Activated CD4-positive, alpha-beta T cell treated with anti-CD3 and anti-CD28 coated beads for 36 hours (primary cell): ENCODE data around the gene GLI3. TPM values are rescaled to one million over a fixed set of nuclear protein-coding genes. Genes with fewer than 3 reads are reported as not detected.

ENCODE experiments used
- ATAC-seq: fragments of 200-7000 bp; cut with Tn5 transposase; one replicate; pipeline ENCODE4 v1.10.0; 2021; ENCODE audit warnings: mild to moderate bottlenecking, moderate library complexity
- CTCF ChIA-PET: fragments of 350-600 bp; sonication (Branson Sonifier 250); formaldehyde crosslinking; loops from one replicate; lab custom pipeline; 2021; ENCODE audit warnings: antibody characterized with exemption; lab: Charles Lee
- POLR2A ChIA-PET: fragments of 350-600 bp; sonication (Branson Sonifier 250); formaldehyde crosslinking; loops from one replicate; lab custom pipeline; 2021; ENCODE audit warnings: antibody characterized with exemption, inconsistent platforms; lab: Charles Lee
- DNase-seq: peaks from one replicate; pipeline ENCODE4 v3.0.0-alpha.2; 2020
- H3K27ac Mint-ChIP-seq: one replicate; pipeline ENCODE4 v1.8.0; 2021; ENCODE audit warnings: mixed read lengths
- H3K27me3 Mint-ChIP-seq: one replicate; pipeline ENCODE4 v1.8.0; 2021; ENCODE audit warnings: mixed read lengths
- H3K36me3 Mint-ChIP-seq: one replicate; pipeline ENCODE4 v1.8.0; 2021; ENCODE audit warnings: low read depth, mixed read lengths
- H3K4me1 Mint-ChIP-seq: one replicate; pipeline ENCODE4 v1.8.0; 2021; ENCODE audit warnings: mixed read lengths
- H3K4me3 Mint-ChIP-seq: one replicate; pipeline ENCODE4 v1.8.0; 2021; ENCODE audit warnings: mild to moderate bottlenecking, moderate library complexity, mixed read lengths
- H3K9me3 Mint-ChIP-seq: one replicate; pipeline ENCODE4 v1.8.0; 2021; ENCODE audit warnings: low read depth, mixed read lengths
- intact Hi-C, 2 experiments: fragments of 100-400 bp; cut with DNase I in 1 of 2; cut with micrococcal nuclease in 1 of 2; formaldehyde crosslinking; loops; one replicate each; pipeline versions ENCODE4 v1.14.2 to v1.15.1; 2022 to 2024; cut with DNase I, micrococcal nuclease
- total RNA-seq, 2 experiments: library from RNA; stranded (reverse); gene quantifications; one replicate each; pipeline ENCODE4 v1.2.3, GENCODE V29; 2021

Gene GLI3
- total RNA-seq, 2 experiments from 2014 or later: 0.18 to 0.30 TPM

GRCh38 chr7:41999736-42000283, 237.2 kb downstream of the GLI3 start:
- no peak overlapping the region for H3K4me3 Mint-ChIP-seq
- H3K27me3 Mint-ChIP-seq: peaks cover 4% of the 10 kb centered on the region
- ChIA-PET POLR2A (no interaction called here), CTCF (interaction anchor here (0.9 kb wide), 1 partner anchor 15 kb away, joined by 4 read pairs; no protein-coding TSS in a partner anchor)
- no peak overlapping the region for H3K27ac Mint-ChIP-seq
- no peaks in the 10 kb centered on the region for H3K4me1 Mint-ChIP-seq
- no peaks in the 10 kb centered on the region for H3K36me3 Mint-ChIP-seq
- DNase-seq (no peak), ATAC-seq (no peak)
- no peaks in the 10 kb centered on the region for H3K9me3 Mint-ChIP-seq
- intact Hi-C loops: no loop called here

- DNase-seq (no peak), ATAC-seq (no peak)
- Mint-ChIP-seq H3K4me3 (no peak overlapping the region), H3K9me3 (no peaks in the 10 kb centered on the region), H3K4me1 (no peaks in the 10 kb centered on the region), H3K27ac (no peak overlapping the region), H3K36me3 (no peaks in the 10 kb centered on the region), H3K27me3 (peaks cover 4% of the 10 kb centered on the region)
- intact Hi-C loops: no loop called here
- ChIA-PET CTCF (interaction anchor here (0.7 to 1.3 kb wide), 2 partner anchors 16 to 57 kb away, joined by 3 to 4 read pairs; no protein-coding TSS in a partner anchor), POLR2A (no interaction called here)
Measured at GRCh38 chr7:41998041-41998440, 239.0 kb downstream of the GLI3 start.

- Mint-ChIP-seq H3K9me3 (no peaks in the 10 kb centered on the region), H3K4me1 (no peaks in the 10 kb centered on the region), H3K36me3 (no peaks in the 10 kb centered on the region), H3K4me3 (no peak overlapping the region), H3K27ac (no peak overlapping the region), H3K27me3 (peaks cover 4% of the 10 kb centered on the region)
- ChIA-PET POLR2A (no interaction called here), CTCF (interaction anchor here (0.8 to 1.2 kb wide), 2 partner anchors 14 to 57 kb away, joined by 3 to 4 read pairs; no protein-coding TSS in a partner anchor)
- intact Hi-C loops: no loop called here
- ATAC-seq (no peak), DNase-seq (no peak)
Measured at GRCh38 chr7:41997151-41997550, 239.9 kb downstream of the GLI3 start.

GRCh38 chr7:41996381-41997035, 240.5 kb downstream of the GLI3 start:
- intact Hi-C loops: no loop called here
- no peaks in the 10 kb centered on the region for H3K9me3 Mint-ChIP-seq

GRCh38 chr7:41995632-41996271, 241.3 kb downstream of the GLI3 start:
- DNase-seq (no peak), ATAC-seq (no peak)
- POLR2A ChIA-PET: no interaction called here
- no peak overlapping the region for H3K27ac Mint-ChIP-seq
- no peaks in the 10 kb centered on the region for H3K36me3 Mint-ChIP-seq
- intact Hi-C loops: no loop called here
- peaks cover 8% of the 10 kb centered on the region for H3K27me3 Mint-ChIP-seq
- H3K9me3 Mint-ChIP-seq: no peaks in the 10 kb centered on the region
- no peaks in the 10 kb centered on the region for H3K4me1 Mint-ChIP-seq
- no peak overlapping the region for H3K4me3 Mint-ChIP-seq
- CTCF ChIA-PET: interaction anchor here (1.2 kb wide), 1 partner anchor 12 kb away, joined by 3 read pairs; no protein-coding TSS in a partner anchor

More at GRCh38 chr7:41996381-41997035, 240.5 kb downstream of the GLI3 start:
- H3K4me3 Mint-ChIP-seq: no peak overlapping the region
- POLR2A ChIA-PET: no interaction called here
- ATAC-seq (no peak), DNase-seq (no peak)
- H3K27ac Mint-ChIP-seq: no peak overlapping the region
- CTCF ChIA-PET: interaction anchor here (1.2 kb wide), 1 partner anchor 13 kb away, joined by 3 read pairs; no protein-coding TSS in a partner anchor
- peaks cover 7% of the 10 kb centered on the region for H3K27me3 Mint-ChIP-seq
- no peaks in the 10 kb centered on the region for H3K36me3 Mint-ChIP-seq
- no peaks in the 10 kb centered on the region for H3K4me1 Mint-ChIP-seq

GRCh38 chr7:41994746-41995110, 242.3 kb downstream of the GLI3 start:
- ChIA-PET POLR2A (no interaction called here), CTCF (no interaction called here)
- intact Hi-C loops: no loop called here
- Mint-ChIP-seq H3K9me3 (no peaks in the 10 kb centered on the region), H3K27ac (no peak overlapping the region), H3K27me3 (peaks cover 6% of the 10 kb centered on the region), H3K4me1 (no peaks in the 10 kb centered on the region), H3K36me3 (no peaks in the 10 kb centered on the region), H3K4me3 (no peak overlapping the region)
- DNase-seq: no peak
- ATAC-seq: no peak

GRCh38 chr7:41994036-41994745, 242.8 kb downstream of the GLI3 start:
- Mint-ChIP-seq H3K4me1 (no peaks in the 10 kb centered on the region), H3K4me3 (no peak overlapping the region), H3K36me3 (no peaks in the 10 kb centered on the region), H3K9me3 (no peaks in the 10 kb centered on the region), H3K27me3 (peaks cover 4% of the 10 kb centered on the region), H3K27ac (no peak overlapping the region)
- no peak for ATAC-seq
- ChIA-PET POLR2A (no interaction called here), CTCF (no interaction called here)
- no peak for DNase-seq
- intact Hi-C loops: no loop called here

GRCh38 chr7:41992881-41993867, 243.8 kb downstream of the GLI3 start:
- H3K9me3 Mint-ChIP-seq: no peaks in the 10 kb centered on the region
- no peak for DNase-seq
- ATAC-seq: no peak
- H3K27me3 Mint-ChIP-seq: peaks cover 4% of the 10 kb centered on the region
- H3K4me3 Mint-ChIP-seq: no peak overlapping the region
- no peak overlapping the region for H3K27ac Mint-ChIP-seq
- no peaks in the 10 kb centered on the region for H3K4me1 Mint-ChIP-seq
- CTCF ChIA-PET: interaction anchor here (0.7 kb wide), 1 partner anchor 291 kb away, joined by 3 read pairs; the partner anchor contains the start of gene INHBA
- intact Hi-C loops: no loop called here
- H3K36me3 Mint-ChIP-seq: no peaks in the 10 kb centered on the region
- POLR2A ChIA-PET: no interaction called here

GRCh38 chr7:41984888-41985287, 252.1 kb downstream of the GLI3 start:
- no peaks in the 10 kb centered on the region for H3K4me1 Mint-ChIP-seq
- intact Hi-C loops: no loop called here
- H3K4me3 Mint-ChIP-seq: no peak overlapping the region
- H3K9me3 Mint-ChIP-seq: no peaks in the 10 kb centered on the region
- no peak overlapping the region for H3K27ac Mint-ChIP-seq
- DNase-seq (no peak), ATAC-seq (no peak)
- ChIA-PET CTCF (interaction anchor here (0.7 kb wide), 1 partner anchor 30 kb away, joined by 4 read pairs; no protein-coding TSS in a partner anchor), POLR2A (no interaction called here)
- no peaks in the 10 kb centered on the region for H3K36me3 Mint-ChIP-seq
- H3K27me3 Mint-ChIP-seq: peaks cover 5% of the 10 kb centered on the region

- no peaks in the 10 kb centered on the region for H3K36me3 Mint-ChIP-seq
- H3K27me3 Mint-ChIP-seq: peaks cover 10% of the 10 kb centered on the region
- CTCF ChIA-PET: no interaction called here
- no peak overlapping the region for H3K4me3 Mint-ChIP-seq
- intact Hi-C loops: no loop called here
- no peaks in the 10 kb centered on the region for H3K9me3 Mint-ChIP-seq
- DNase-seq (no peak), ATAC-seq (no peak)
- no peaks in the 10 kb centered on the region for H3K4me1 Mint-ChIP-seq
- POLR2A ChIA-PET: no interaction called here
- H3K27ac Mint-ChIP-seq: no peak overlapping the region
Measured at GRCh38 chr7:41981046-41982040, 255.7 kb downstream of the GLI3 start.
